GM19324 (cell line): ENCODE measurements around the gene S100PBP.

Experiments used
- ATAC-seq: cut with Tn5 transposase; IDR thresholded peaks from one replicate; pipeline ENCODE4 v1.9.1; 2021; ENCODE audit warnings: mild to moderate bottlenecking, moderate library complexity; ENCODE audit not compliant: unreplicated experiment, low FRiP score

S100PBP gene

GRCh38 chr1:32868085-32868484, 50.6 kb downstream of the S100PBP start:
- no peak for ATAC-seq

GRCh38 chr1:32868806-32869455, 51.5 kb downstream of the S100PBP start:
- no peak for ATAC-seq

GRCh38 chr1:32869923-32870614, 52.6 kb downstream of the S100PBP start:
- no peak for ATAC-seq

GRCh38 chr1:32870615-32871363, 53.3 kb downstream of the S100PBP start, which contains the start of gene FNDC5:
FNDC5 (minus strand) TSS chr1:32870912.
- ATAC-seq, result no peak

- no peak for ATAC-seq
Observed at GRCh38 chr1:32871364-32872191, 54.1 kb downstream of the S100PBP start.

- no peak for ATAC-seq
Observed at GRCh38 chr1:32872192-32872460, 54.7 kb downstream of the S100PBP start.

- ATAC-seq, result no peak
Observed at GRCh38 chr1:32873484-32873883, 56.0 kb downstream of the S100PBP start.

- ATAC-seq, result no peak
Observed at GRCh38 chr1:32874860-32875752, 57.7 kb downstream of the S100PBP start.

- no peak for ATAC-seq
Observed at GRCh38 chr1:32876341-32877210, 59.1 kb downstream of the S100PBP start.

- no peak for ATAC-seq
Observed at GRCh38 chr1:32877211-32878110, 60.0 kb downstream of the S100PBP start.

- no peak for ATAC-seq
Observed at GRCh38 chr1:32878183-32878582, 60.7 kb downstream of the S100PBP start.

- ATAC-seq, result no peak
Observed at GRCh38 chr1:32878637-32879041, 61.2 kb downstream of the S100PBP start.

GRCh38 chr1:32881291-32881690, 63.8 kb downstream of the S100PBP start:
- ATAC-seq, result no peak

GRCh38 chr1:32881871-32882850, 64.7 kb downstream of the S100PBP start:
- ATAC-seq, result no peak

GRCh38 chr1:32883338-32884031, 66.0 kb downstream of the S100PBP start:
- no peak for ATAC-seq

- no peak for ATAC-seq
Observed at GRCh38 chr1:32884032-32884372, 66.5 kb downstream of the S100PBP start.
